CD4-positive, alpha-beta T cell treated with Interleukin-6 for 4 hours (primary cell): Measurements from ENCODE around the gene UPK2.

Experiments
- DNase-seq: peaks from one replicate; pipeline ENCODE4 v3.0.0-alpha.2; 2020; ENCODE audit warnings: mixed read lengths

UPK2 gene

DNA sequence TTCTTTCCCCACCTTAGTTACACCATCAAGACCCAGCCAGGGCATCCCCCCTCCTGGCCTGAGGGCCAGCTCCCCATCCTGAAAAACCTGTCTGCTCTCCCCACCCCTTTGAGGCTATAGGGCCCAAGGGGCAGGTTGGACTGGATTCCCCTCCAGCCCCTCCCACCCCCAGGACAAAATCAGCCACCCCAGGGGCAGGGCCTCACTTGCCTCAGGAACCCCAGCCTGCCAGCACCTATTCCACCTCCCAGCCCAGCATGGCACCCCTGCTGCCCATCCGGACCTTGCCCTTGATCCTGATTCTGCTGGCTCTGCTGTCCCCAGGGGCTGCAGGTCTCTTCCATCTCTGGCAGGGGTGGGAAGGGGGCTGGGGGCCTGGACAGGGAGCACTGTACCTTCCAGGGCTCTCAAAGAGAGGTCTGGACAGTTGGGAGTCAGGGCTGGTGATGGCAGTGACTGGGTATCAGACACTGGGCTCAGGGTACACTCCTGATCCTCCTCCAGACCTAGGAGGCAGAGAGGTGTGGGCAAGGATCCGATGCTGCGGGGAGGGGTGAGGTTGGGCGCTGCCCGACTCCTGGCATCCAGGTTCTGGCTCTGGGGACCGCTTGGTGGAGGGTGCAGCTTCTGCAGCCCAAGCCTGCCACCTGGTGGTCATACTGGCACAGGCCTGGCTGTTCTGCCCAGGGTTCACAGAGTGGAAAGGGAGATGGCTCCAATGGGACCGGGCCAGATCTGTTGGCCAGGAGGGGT is at the start of gene UPK2:
Gene UPK2, plus strand, starts transcription at position 205 of the 753 bp plus-strand sequence. Its CDS starts 53 bp downstream, at position 258.
- DNase-seq, result peak; percentile 93

DNA sequence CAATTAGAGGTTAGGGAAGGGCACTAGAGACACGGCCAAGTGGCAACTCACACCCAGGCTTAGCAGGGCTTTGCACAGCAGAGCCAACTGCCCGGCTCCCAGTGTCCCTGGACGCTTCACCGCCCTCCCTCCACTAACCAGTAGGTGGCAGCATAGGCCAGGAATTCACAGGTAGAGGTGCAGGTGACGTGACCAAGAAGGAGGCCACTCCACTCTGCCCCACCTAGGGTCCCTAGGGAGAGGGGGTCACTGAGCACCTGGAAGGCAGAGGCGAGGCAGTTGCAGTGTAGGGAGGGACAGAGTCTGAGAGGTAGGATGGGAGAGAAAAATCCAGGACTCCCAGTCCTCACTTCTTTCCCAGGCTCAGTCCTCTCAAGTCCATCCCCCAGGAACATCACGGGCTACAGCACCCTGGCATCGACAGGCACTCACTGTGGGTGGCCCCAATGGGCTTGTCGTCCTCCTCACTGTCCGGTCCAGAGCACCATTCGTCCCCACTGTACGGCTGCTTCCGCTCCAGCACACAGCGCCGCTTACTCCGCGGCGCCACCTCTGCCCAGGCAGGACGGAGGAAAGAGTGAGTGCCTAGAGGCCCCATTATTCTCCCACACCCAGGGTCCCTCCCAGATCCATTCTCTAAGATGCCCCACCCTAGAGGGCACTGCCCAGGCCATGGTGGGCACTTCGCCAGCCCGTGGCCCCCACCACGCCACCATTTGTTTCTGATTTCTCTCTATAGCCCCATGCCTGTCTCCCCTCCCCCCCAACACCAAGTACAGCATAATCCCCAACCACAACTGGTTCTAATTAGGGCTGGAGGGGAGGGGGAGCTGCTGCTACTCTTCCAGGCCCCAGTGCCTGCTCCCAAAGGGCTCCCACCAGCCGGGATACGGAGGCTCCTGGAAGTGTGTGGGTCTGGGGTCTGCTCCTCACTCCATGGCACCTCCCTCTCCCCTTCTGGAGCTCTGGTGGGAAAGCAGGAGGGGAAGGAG is 48.8 kb upstream of the UPK2 start:
- DNase-seq, result peak; percentile 87

DNA sequence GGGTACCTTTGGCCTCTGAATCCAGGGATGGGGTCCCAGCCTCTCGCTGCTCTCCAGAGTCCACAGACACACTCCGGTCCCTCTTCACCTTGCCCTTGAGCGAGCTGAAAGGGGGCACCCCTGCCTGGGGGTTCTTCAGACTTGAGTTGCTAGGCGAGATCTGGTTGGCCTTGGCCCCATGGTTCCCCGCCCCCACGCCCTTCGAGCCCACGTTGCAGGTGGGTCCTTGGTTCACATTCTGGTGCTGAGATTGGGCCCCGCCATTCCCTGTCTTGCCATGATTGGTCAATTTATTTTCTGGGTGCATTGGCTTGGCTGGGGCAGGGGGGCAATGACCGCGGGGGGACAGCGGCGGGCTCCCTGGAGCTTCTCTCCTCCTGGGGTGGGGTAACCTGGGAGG is 47.8 kb upstream of the UPK2 start:
- DNase-seq, result no peak

DNA sequence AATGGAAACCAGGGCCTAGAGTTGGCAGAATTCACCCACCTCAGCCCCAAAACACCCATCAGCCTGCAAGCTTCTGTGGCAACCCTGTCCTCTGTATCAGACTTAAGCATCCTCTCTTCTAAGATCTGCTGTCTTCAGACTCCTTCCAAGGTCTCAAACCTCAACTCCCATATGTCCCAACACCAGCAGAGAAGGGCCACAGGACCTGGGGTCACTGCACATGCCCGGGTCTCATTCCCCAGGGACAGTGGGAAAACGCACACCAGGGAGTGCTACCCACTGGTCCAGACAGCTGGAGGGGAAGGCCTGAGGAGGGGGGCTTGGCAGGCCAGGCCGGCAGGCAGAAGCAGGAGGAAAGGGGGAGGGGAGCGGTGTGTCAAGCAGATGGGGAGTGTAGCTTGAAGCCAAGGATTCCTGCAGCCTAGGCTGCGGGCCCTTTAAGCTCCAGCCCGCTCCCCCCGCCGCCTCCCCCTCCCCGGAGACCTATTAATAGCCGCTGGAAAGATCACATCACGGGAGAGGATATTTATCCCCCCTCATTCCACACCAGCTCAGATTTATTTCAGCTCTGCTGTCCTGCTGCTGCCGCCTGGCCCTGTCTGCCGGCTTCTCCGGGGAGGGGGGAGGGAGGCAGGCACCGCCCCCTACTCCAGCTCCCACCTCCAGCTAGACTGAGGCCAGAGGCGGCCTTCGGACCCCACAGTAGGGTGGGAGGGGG is 47.0 kb upstream of the UPK2 start:
- DNase-seq, result peak; percentile 39

DNA sequence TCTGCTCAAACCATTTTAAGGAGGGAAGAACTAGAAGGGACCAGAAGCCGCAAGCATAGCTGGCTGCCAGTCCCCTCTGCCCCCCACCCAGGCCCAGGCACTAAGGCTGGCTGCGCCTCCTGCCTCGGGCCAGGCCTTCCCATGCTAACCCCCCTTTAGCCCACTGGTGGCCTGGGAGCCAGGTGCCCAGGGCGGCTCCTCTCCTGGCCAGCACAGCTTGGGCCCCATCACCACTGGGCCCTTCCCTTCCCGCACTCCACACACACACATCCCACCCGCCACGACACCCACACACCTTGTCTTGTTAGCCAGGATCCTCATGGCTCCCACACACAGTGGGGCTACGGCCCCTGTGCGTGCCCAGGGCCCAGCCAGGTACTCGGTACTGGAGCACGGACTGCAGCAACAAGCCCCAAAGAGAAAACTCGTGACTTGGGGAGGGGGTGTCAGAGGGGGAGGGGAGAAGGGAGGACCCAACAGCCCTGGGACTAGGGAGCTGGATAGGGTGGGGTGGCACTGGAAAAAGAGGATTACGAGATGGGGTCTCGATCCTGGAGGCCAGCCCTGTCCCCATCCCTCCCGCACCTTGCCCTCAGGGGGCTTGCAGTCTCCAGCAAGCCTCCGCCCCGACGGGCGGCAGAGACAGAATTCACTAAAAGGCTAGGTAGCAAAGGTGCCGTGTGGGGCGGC is 46.3 kb upstream of the UPK2 start:
- no peak for DNase-seq

DNA sequence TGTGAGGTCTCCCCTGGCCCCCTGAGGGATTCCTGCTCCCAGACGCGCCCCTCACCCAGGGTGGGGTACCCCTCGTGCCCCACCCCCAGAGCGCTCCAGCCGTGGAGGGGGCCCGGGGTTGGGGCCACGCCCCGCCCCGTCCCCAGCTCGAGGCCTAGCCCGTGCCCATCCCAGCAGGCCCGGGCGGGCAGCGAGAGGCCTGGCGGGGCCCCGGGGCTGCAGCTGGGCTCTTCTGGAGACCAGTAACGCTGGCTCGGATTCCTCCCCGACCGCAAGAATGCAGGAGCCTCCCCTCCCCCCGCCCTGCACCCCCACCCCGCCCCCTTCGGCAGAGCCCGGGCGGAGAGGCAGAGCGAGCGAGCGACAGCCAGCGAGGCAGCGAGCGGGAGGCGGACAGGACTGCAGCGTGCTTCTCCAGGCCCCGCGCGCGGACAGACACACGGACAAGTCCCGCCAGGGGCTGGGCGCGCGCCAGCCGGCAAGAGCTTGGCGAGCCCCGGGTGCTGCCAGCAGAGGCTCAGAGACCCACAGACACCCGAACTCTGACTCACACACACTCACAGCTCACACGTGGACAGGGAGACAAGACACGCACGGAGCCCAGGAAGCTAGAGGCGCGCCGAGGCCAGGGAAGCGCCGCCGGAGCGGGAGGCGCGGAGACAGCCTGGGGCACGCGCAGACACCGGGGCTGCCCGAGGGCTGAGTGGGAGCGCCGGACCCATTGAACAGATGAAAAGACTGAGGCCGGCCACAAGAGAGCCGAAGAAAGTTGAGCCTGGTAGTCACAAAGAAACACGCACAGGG is 45.6 kb upstream of the UPK2 start:
- DNase-seq, result peak; percentile 81

DNA sequence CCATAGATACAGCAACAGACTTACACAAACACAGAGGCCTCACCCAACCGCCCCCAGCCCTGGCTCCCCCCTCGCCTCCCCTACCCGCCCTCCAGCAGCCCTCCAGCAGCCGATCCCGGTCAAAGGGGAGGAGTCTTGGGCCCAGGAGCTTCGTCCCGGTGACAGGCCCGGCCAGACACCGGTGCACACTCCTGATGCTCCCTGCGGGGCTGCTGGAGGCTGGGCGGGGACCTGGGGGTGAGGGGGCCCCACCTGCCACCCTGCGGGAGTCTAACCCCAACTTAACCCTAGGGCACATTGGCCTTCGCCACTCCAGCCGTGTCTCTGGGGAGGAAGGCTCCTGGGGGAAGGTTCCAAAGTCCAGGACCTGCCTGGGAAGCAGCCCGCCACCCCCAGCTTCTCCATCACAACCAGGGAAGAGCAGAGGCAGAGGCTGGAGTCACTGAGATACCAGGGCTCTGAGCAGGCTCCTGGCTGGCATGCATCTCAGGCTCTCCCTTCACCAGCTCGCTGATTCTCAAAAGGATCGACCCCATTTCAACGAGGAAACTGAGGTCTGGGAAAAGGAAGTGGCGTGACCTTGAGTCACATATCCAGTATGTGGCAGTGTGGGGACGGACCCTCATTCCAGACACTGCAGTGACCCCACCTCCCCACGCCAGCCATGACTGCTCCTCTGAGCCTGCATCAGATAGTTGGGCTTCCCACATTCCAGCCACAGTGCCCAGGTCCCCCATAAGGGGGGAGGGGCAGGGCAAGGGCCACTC is 44.8 kb upstream of the UPK2 start:
- DNase-seq, result no peak

DNA sequence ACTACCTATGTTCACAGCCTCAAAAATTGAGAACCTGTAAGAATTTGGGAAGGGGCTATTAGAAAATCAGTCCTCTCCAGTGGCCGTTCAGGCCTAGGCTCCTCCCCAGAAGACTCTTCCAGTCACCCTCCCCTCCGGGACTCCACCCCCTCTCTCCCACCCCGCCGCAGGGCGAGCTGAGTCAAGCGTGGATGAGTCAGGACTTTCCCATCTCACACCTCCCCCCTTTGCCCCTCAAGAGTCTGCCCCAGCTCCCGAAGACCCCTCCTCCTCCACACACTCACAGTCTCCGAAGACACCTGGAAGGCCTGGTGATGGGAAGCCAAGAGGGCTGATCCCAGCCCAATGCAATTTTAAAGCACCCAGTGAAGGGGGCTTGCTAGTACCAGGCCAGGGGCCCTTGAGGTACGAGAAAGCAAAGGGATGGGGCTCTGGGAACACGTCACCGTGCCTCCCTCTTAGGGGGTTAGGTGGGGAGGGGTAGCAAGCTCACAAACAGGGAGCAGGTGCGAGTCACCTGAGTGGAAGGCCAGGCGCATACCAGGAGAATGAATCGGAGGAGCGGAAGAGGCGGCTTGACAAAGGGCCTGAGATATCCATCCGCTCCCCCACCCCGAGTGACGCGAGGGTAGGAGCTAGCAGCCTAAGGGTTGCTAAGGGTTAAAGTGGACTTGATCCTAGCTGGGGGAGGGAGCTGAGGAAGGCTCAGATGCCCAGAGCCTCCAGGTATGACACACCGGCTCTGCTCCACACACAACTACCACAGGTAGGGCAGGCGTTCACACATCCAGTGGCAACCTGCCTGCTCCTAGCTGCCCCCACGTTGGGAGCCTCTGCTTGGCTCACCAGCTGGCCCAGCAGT is 44.0 kb upstream of the UPK2 start:
- DNase-seq, result peak; percentile 89

DNA sequence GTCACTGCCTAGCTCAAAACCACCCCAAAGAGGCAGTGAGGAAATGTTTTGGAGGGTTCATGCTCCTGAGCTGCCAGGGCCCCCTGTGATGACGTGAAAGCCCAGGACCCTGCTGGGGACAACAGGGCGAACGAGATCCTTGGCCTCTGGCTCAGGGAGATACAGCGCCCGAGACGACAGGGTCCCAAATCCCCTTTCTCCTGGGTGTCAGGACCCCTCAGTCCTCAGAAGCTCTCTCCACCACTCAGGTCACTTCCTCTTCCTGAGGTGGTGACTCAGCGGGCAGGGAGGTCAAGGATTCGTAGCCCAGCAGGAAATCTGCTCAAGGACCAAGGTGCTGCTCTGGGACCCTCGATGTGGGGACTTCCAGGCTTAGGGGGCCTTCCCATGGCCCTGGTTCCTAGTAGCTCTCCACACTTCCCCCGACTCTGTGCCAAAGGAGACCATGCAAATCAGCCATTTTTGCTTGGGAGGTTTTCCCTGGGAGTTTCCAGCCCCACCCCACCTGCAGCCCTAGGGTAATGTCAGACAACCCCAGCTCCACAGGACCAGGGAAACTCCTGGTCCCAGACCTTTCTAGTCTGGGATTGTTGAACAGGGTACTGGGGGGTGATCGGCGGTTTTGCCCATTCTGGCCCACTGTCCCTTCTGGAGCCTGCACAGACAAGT is 43.2 kb upstream of the UPK2 start:
- no peak for DNase-seq

DNA sequence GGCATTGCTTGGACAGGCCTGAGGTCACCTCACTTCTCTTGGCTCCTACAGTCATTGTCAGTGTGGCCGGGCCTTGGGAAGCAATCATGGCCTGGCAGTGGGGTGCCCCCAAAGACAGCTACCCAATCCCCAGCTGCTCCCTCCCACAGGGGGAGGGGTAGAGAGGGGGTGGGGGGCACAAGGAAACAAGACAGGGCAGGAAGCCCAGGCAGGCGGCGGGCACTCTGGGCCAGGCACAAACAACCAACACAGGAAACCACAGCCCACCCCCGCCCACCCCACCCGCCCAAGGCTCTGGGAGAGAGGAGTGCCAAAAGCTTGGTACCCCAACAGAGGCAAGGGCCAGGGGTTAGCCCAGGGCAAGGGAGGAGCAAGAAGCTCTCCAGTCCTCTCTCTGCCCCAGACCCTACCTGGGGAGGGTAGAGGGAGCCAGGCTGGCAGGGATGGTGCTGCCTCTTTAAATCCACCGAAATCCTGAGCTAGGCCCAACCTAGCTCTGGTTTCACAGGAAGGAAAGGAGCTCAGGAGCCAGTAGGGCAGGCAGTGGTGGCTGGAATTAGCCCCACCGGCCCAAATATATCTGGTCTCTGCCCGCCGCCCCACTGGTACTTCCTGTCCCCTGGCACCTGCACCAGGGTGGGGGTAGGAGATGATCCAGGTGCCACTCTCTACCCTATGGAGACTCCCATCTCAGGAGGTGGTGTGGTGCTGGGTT is 42.5 kb upstream of the UPK2 start:
- DNase-seq, result peak; percentile 82

DNA sequence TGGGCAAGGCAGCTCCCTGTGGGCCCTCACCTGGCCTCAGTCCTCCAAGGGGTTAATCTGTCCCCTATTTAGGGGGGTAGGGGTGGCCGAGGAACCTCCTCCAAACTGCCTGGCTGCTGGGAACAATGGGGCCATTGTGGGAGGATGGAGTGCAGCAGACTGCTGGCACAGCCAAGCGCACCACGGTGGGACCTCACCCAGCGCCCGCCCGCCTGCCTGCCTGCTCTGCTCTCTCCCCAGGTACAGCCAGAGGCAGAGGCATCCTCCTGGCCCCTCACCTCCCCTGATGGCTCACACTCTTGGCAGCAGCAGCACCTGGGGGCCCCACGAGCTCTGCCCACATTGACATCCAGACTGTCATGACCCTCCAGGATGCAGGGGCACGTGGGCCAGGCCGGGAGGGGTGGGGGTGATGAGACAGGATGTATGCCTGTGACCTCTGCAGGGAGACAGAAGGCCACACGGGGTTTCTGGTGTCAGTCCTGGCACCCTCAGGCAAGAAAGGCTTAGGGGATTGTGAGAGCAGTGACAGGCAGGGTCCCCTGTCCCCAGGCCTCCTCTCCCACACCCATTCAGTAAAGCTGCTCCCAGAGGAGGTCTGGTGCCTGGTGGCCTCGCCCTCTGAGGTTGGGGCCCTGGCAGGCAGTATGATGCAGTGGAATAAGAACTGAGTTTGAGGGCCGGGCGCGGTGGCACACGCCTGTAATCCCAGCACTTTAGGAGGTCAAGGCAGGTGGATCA is 41.8 kb upstream of the UPK2 start:
- peak; percentile 89 for DNase-seq

DNA sequence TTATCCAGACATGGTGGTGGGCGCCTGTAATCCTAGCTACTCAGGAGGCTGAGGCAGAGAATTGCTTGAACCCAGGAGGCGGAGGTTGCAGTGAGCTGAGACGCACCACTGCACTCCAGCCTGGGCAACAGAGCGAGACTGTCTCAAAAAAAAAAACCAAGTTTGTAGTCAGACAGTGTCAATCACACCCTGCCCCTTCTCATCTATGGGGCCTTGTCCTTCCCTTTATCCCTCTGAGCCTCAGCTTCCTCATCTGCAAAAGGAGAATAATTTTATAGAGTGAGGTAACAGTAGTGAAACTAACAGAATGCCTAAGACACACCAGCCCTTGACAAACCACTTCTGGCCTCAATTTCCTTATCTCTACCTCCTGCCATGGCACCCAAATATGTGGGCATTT is 41.1 kb upstream of the UPK2 start:
- DNase-seq, result no peak

DNA sequence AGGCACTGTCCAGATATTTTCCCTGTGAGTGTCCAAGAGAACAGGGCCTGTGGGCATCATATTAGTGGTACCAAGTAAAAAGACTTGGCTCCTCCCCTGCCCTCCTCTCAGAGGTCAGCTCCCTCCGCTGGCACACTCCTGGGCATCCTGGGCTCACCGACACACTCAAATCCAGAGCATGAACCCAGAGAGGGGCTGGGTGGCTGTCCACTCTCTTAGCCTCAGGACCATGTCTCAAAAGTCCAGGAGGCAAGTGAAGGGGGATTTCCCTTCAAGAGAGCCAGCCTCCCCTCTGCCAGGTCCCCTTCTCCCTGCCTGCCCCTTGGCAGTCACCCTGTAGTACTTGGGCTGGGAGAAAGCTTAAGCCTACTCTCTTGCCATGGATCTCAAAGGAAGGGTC is 40.7 kb upstream of the UPK2 start:
- peak; percentile 1 for DNase-seq

DNA sequence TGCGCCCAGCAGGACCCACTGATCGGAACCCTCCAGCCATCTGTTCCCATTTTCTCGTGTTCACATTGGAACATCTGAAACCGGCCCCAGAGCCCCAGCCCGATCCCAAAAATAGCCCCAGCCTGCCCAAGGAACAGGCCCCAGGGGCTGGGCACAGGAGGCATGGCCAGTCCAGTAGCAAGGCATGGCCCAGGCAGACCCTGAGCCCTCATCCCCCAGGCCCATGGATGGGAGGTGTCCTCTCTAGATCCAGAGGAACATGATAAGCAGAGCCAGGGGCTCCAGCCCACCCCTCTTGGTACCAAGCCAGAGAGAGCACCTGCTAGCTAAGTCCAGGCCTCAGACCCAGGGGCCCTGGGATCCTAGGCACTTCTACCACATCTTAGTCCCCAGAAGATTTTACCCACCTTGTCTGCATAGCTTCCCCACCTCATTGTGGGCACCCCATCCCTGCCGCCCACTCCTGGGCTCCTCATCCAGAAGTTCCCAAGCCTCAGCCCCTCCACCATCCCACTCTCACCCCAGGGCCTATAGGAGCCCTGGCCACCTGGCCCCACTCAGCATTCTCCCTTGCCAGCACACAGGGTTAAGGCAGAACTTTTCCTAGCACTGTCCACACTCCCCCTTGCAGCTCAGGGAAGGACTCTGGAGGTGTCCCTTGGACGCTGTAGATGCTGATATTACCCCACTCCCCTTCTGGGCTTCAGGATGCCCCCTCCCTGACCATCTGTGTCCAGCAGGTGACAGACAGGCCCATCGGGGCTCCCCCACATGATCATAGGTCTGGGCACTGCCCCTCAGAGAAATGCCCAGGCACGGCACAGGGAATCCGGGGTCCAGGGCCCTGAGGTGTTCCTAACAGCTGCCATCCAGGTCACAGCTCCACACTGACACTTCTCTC is 39.9 kb upstream of the UPK2 start:
- DNase-seq, result no peak

DNA sequence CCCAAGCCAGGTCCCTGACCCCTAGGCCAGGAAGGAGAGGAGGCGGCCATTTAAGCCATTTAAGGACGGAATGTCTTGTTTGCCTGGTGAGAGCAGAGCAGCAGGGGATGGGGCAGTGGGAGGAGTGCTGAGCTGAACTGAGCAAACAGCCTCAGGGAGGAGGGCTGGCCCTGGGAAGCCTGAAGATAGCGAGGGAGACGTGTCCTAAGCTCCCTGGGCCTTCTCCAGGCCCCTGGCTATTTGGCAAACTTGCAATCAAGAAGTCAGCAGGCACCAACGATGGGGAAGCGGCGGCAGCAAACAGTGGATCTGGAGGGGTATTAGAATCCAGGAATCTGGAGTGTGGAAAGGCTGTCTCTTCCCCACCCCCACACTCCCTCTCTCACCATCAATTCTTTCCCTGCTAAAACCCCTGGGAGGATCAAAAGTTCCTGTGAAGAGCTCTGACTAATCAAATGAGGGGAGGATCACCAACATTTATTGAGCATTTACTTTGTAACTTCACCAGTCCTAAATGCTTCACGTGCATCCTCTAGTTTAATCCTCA is 39.2 kb upstream of the UPK2 start:
- DNase-seq, result peak; percentile 3

DNA sequence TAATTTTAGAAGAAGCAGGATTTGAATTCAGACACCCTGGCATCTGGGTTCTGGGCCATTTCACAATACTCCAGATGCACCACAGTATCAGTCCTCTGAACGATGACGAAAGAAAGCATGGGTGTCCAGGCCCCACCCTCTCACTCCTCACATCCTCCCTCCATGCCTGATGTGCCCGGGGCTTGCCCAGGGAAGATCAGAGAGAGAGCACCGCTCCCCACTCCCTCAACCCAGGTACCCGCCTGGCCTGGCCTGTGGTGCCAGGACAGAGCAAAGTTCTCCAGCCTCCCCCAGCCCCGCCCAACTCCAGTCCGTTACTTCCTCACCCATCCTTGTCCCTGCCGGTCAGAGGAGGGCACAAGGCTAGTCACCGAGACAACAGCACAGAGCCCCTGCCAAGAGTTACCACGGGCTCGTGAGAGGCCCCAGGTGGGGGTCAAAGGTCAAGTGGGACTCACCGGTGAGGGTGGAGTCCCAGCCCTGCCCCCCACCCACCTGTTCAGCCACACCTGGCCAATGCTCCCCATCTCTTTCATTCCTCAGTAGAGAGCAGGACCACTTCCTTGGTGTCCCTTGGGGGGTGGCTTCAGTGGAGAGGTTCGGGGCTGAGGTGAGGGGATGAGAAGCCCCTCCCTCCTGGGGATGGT is 38.5 kb upstream of the UPK2 start:
- peak; percentile 57 for DNase-seq
